IMR-90 (cell line): ENCODE results near the gene PLA2G4F. TPM values are rescaled to one million over a fixed set of nuclear protein-coding genes. Genes with fewer than 3 reads are reported as not detected.

Source experiments
- ATAC-seq: fragments of 200-7000 bp; cut with Tn5 transposase; 2 replicates; pipeline ENCODE4 v1.9.1; 2020; ENCODE audit warnings: low read depth, mild to moderate bottlenecking, moderate library complexity
- BruUV-seq: library from RNA; stranded (reverse); fragments of 400-500 nt; replicated peaks from 2 replicates; lab custom pipeline; 2021; lab: Mats Ljungman, UMichigan
- CTCF ChIA-PET: fragments of 300-600 bp; formaldehyde crosslinking; extraction: SDS; loops from one replicate; lab custom pipeline; 2021; ENCODE audit warnings: antibody characterized with exemption; lab: Yijun Ruan, JAX
- POLR2A ChIA-PET: fragments of 300-600 bp; sonication (Branson Sonifier 250); formaldehyde crosslinking; loops from one replicate; lab custom pipeline; 2022; ENCODE audit warnings: antibody characterized with exemption; ENCODE audit not compliant: unreplicated experiment; lab: Charles Lee
- DNase-seq: peaks from one replicate; pipeline ENCODE4 v3.0.0; 2013
- H2AFZ ChIP-seq: replicated peaks from 2 replicates; pipeline ENCODE3; 2013; ENCODE audit warnings: low read length, mild to moderate bottlenecking; ENCODE audit not compliant: poor library complexity
- H2AK5ac ChIP-seq: 2 replicates; pipeline ENCODE4 v1.6.1; 2013; ENCODE audit warnings: low read depth, low read length, inconsistent platforms
- H2AK9ac ChIP-seq: replicated peaks from 2 replicates; pipeline ENCODE3; 2013; ENCODE audit warnings: mild to moderate bottlenecking, low read depth, low read length, moderate library complexity; ENCODE audit not compliant: poor library complexity
- H2BK120ac ChIP-seq: 2 replicates; pipeline ENCODE4 v1.6.1; 2013; ENCODE audit warnings: low read depth, low read length, inconsistent platforms
- H2BK15ac ChIP-seq: 3 replicates; pipeline ENCODE4 v1.6.1; 2013; ENCODE audit warnings: low read depth, low read length, inconsistent platforms
- H2BK20ac ChIP-seq: 2 replicates; pipeline ENCODE4 v1.6.1; 2013; ENCODE audit warnings: low read depth, mild to moderate bottlenecking, inconsistent platforms, low read length, moderate library complexity
- H2BK5ac ChIP-seq: 2 replicates; pipeline ENCODE4 v1.6.1; 2013; ENCODE audit warnings: mild to moderate bottlenecking, low read depth, low read length, inconsistent platforms; ENCODE audit not compliant: poor library complexity, severe bottlenecking
- H3K14ac ChIP-seq: replicated peaks from 2 replicates; pipeline ENCODE4 v1.6.1; 2013; ENCODE audit warnings: low read depth, low read length, inconsistent platforms
- H3K18ac ChIP-seq: 2 replicates; pipeline ENCODE4 v1.6.1; 2013; ENCODE audit warnings: low read depth, low read length, control low read depth
- H3K23ac ChIP-seq: 2 replicates; pipeline ENCODE4 v1.6.1; 2013; ENCODE audit warnings: low read depth, low read length, inconsistent platforms
- H3K27ac ChIP-seq: 2 replicates; pipeline ENCODE4 v1.5.1; 2013; ENCODE audit warnings: mild to moderate bottlenecking, control low read depth, low read length; ENCODE audit not compliant: insufficient read depth
- H3K27me3 ChIP-seq: 2 replicates; pipeline ENCODE4 v1.6.1; 2013; ENCODE audit warnings: low read length; ENCODE audit not compliant: control insufficient read depth, insufficient read depth
- H3K36me3 ChIP-seq: 2 replicates; pipeline ENCODE4 v1.6.1; 2013; ENCODE audit warnings: low read length, mixed read lengths; ENCODE audit not compliant: control insufficient read depth, insufficient read depth
- H3K4ac ChIP-seq: 2 replicates; pipeline ENCODE4 v1.6.1; 2013; ENCODE audit warnings: low read depth, low read length, inconsistent platforms
- H3K4me1 ChIP-seq: 2 replicates; pipeline ENCODE4 v1.6.1; 2013; ENCODE audit warnings: low read length, mixed read lengths; ENCODE audit not compliant: control insufficient read depth, insufficient read depth
- H3K4me2 ChIP-seq: 2 replicates; pipeline ENCODE4 v1.6.1; 2013; ENCODE audit warnings: low read depth, mild to moderate bottlenecking, control low read depth, low read length, moderate library complexity
- H3K4me3 ChIP-seq: 2 replicates; pipeline ENCODE4 v1.5.1; 2013; ENCODE audit warnings: low read depth, mild to moderate bottlenecking, control low read depth, low read length, moderate library complexity; ENCODE audit not compliant: insufficient read depth
- H3K56ac ChIP-seq: 2 replicates; pipeline ENCODE4 v1.6.1; 2013; ENCODE audit warnings: low read length, inconsistent platforms; ENCODE audit not compliant: insufficient read depth; ENCODE audit errors: extremely low read depth
- H3K79me1 ChIP-seq, 2 experiments: 2 replicates each; pipeline ENCODE4 v1.6.1; 2013; ENCODE audit warnings: low read length in 2 of 2, inconsistent platforms in 1 of 2, low read depth in 1 of 2
- H3K9ac ChIP-seq: 2 replicates; pipeline ENCODE4 v1.6.1; 2013; ENCODE audit warnings: low read depth, low read length, control low read depth
- H3K9me1 ChIP-seq: 2 replicates; pipeline ENCODE4 v1.6.1; 2013; ENCODE audit warnings: low read length, inconsistent platforms; ENCODE audit not compliant: insufficient read depth
- H3K9me3 ChIP-seq: 2 replicates; pipeline ENCODE4 v1.6.1; 2013; ENCODE audit warnings: low read length; ENCODE audit not compliant: control insufficient read depth, insufficient read depth
- H4K20me1 ChIP-seq: 2 replicates; pipeline ENCODE4 v1.6.1; 2013; ENCODE audit warnings: low read length, inconsistent platforms; ENCODE audit not compliant: insufficient read depth
- H4K5ac ChIP-seq: 2 replicates; pipeline ENCODE4 v1.6.1; 2013; ENCODE audit warnings: mild to moderate bottlenecking, low read depth, low read length, control low read depth
- H4K8ac ChIP-seq, 2 experiments: 2 replicates each; pipeline ENCODE4 v1.6.1; 2013; ENCODE audit warnings: low read depth in 2 of 2, low read length in 2 of 2, control low read depth in 1 of 2, inconsistent platforms in 1 of 2
- H4K91ac ChIP-seq: 2 replicates; pipeline ENCODE4 v1.6.1; 2013; ENCODE audit warnings: low read depth, low read length, inconsistent platforms; ENCODE audit not compliant: insufficient read depth
- BHLHE40 ChIP-seq: fragments of 150-350 bp; IDR thresholded peaks from 2 replicates; pipeline ENCODE4 v1.6.1; 2016; ENCODE audit warnings: mild to moderate bottlenecking, low read depth, low read length
- RCOR1 ChIP-seq: IDR thresholded peaks from 2 replicates; pipeline ENCODE4 v1.6.1; 2012; ENCODE audit warnings: mild to moderate bottlenecking, low read length, improper control_type of control experiment; ENCODE audit not compliant: insufficient replicate concordance
- RFX5 ChIP-seq: IDR thresholded peaks from 2 replicates; pipeline ENCODE4 v1.8.0; 2012; ENCODE audit warnings: low read depth, mild to moderate bottlenecking, low read length, moderate library complexity
- WGBS, 2 experiments: methylation state at CpG; one replicate each; pipeline versions ENCODE4 v1.1.5 to v1.1.7; 2013; ENCODE audit warnings: missing lambda C conversion rate in 2 of 2; ENCODE audit not compliant: insufficient read length in 1 of 2; ENCODE audit errors: extremely low coverage in 2 of 2; 5-methylcytosine and 5-hydroxymethylcytosine counted together
- dilution Hi-C: fragments of 300-500 bp; cut with HindIII; formaldehyde crosslinking; loops from one replicate; pipeline ENCODE4 v1.14.3; 2018; ENCODE audit warnings: low sequenced_read_pairs; ENCODE audit not compliant: unreplicated experiment
- in situ Hi-C: fragments of 300-500 bp; cut with MboI; formaldehyde crosslinking; loops from 3 replicates; pipeline ENCODE4 v1.14.3; 2019; ENCODE audit warnings: low sequenced_read_pairs, inconsistent platforms, mixed read lengths
- intact Hi-C: fragments of 100-400 bp; cut with micrococcal nuclease; formaldehyde crosslinking; loops from 2 replicates; pipeline ENCODE4 v1.10.0; 2022
- polyA plus RNA-seq, 3 experiments: library from polyadenylated mRNA; depleted of rRNA; stranded (reverse); fragments of >200 nt; gene quantifications; 2 replicates each; pipeline ENCODE4 v1.2.3, GENCODE V29; 2012; ENCODE audit warnings: low replicate concordance in 1 of 3
- total RNA-seq: library from RNA; depleted of rRNA; stranded (reverse); fragments of >200 nt; gene quantifications from 2 replicates; pipeline ENCODE4 v1.2.3, GENCODE V29; 2012

PLA2G4F gene
- total and polyA plus RNA-seq, 2 of the 4 experiments (the other 2 are of a cell fraction): not detected

GRCh38 chr15:42151141-42151561 is 5.3 kb downstream of the PLA2G4F start:
- no TSS peak for BruUV-seq
- Histone ChIP-seq H3K4ac (no peak overlapping the region), H3K4me2 (no peak overlapping the region), H2AK5ac (no peak overlapping the region), H3K4me3 (no peak overlapping the region), H3K4me1 (no peaks in the 10 kb centered on the region), H2AFZ (no peak overlapping the region), H3K9me3 (no peaks in the 10 kb centered on the region), H3K14ac (no peak overlapping the region), H2BK120ac (no peak overlapping the region), H2AK9ac (no peak overlapping the region), H3K27ac (no peak overlapping the region), H3K18ac (no peak overlapping the region), H4K5ac (no peak overlapping the region), H3K79me1 (no peaks in the 10 kb centered on the region), H3K23ac (no peak overlapping the region), H3K36me3 (no peaks in the 10 kb centered on the region), H2BK5ac (no peak overlapping the region), H3K27me3 (peaks cover 11% of the 10 kb centered on the region), H3K9ac (no peak overlapping the region), H3K9me1 (0 out of 2 replicates have a peak, but pooled peaks cover 5% of the 10 kb centered on the region), H4K91ac (no peak overlapping the region), H4K8ac (no peak overlapping the region), H4K20me1 (no peaks in the 10 kb centered on the region), H3K56ac (no peak overlapping the region), H2BK20ac (no peak overlapping the region), H2BK15ac (no peak overlapping the region)
- ChIA-PET CTCF (no interaction called here), POLR2A (no interaction called here)
- ATAC-seq (no peak), DNase-seq (no peak)
- in situ Hi-C loops: no loop called here
- intact Hi-C loops: no loop called here
- dilution Hi-C loops: no loop called here
- no peak for TF ChIP-seq RFX5
- no peak for TF ChIP-seq BHLHE40
- no peak for TF ChIP-seq RCOR1
- 100% methylated on average over 2 of the region's 10 CpGs; no CpG with 5 or more reads in 1 of the 2 experiments for WGBS, 2 experiments
